ENCODE results near the gene SPNS2.

Gene SPNS2

DNA sequence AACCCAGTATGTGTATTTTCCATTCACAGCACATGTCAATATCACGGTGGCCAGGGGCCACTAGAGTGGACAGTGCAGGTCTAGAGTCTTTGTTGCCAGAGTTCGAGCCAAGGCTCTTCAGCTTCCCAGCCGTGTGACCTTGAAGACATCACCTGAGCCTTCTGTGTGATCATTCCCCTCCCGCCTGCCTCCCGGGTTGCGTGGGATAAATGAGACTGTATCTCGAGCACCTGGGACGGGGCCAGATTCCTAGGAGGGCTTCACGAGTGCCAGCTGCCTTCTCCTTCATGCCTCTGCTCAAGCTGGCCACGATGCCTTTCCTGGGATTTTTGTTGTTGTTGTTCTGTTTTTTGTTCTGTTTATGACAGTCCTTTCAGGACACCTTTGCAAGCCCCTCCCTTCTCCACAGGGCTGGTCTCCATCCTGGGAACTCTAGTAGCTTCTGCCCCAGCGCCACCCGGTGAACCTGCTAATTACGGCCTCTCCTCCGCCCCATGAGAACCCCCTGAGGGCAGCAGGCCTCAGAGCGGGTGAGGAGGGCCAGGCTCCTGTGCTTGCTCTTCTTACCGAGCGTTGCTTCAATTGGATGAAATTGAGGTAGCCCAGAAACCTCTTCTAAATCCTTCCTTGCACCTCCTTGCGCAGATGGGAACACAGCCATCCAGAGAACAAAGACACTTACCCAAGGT is 3.9 kb downstream of the SPNS2 start:
- DNase-seq (ENCODE audit: extremely low read depth in 1 of 2, low read depth in 1 of 2): no peak

DNA sequence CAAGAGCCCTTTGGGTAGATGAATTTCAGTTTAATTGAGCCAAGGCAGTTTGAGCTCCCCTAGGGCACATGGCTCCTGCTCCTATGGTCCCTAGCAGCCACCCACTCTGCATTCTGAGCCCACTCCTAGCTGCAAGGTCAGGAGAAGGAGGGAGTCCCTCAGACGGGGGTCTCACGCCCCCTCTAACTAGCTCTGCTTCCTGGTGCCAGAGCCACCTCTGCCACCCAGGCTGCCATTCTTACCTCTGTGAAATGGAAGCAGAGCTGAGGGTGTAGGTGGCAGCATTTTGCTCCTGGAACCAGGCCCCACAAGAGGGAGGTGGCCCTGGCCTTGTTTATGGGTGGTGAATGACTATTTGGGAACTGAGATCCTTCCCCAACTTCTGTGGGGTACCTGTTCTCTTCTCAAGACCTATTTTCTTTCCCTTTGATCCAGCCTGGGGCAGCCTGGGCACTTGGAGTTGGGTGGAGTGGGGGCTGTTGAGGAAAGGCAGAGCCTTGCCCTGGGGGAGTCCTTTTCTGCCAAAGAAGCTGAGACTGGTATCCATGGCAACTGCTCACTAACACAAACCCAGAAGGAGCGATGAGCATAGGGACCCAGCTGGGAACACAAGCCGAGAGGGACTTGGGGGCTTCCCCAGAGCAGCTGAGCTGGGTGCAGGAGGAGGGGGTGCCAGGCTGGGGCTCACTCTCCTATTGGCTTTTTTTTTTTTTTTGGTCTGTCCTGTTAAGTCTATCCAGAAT is 4.8 kb downstream of the SPNS2 start:
- no peak for DNase-seq (ENCODE audit: extremely low read depth in 1 of 2, low read depth in 1 of 2)

DNA sequence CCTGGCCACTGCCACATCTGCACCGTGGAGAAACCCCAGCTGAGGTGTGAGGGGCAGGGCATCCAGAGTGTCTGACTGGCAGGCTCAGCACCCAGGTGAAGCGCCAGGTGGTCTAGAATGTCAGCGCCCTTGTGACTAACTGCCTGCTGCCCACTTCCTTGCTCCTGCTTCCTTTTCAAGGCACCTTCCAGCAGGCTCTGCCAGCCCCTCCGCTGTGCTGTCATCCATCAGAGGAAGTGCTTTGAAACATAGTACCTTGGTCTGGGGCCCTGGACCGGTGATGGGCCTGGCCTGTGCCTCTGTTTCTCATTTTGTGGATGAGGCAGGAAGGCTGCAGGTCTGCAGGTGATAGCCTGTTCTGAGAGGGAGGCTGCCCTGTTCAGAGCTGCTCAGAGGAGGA is 5.5 kb downstream of the SPNS2 start:
- DNase-seq (ENCODE audit: extremely low read depth in 1 of 2, low read depth in 1 of 2): no peak

DNA sequence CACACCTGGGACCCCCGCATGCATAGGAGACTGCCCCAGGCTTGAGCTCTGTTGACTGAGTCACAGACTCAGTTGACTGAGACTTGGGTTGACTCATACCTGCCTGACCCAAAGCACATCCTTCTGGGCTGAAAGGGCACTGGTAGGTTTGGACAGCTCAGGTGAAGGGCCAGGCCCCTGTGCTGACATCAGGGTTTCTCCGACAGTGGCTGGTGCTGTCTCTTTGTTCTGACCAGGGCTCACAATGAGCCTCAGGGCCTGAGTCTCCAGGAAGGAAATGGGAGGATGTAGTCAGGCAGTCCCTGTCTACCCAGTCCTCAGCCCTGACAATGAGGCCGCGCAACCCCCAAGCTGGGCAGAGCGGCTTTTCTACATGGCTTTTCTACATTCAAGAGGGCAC is 6.5 kb downstream of the SPNS2 start:
- DNase-seq (ENCODE audit: extremely low read depth in 1 of 2, low read depth in 1 of 2): no peak

DNA sequence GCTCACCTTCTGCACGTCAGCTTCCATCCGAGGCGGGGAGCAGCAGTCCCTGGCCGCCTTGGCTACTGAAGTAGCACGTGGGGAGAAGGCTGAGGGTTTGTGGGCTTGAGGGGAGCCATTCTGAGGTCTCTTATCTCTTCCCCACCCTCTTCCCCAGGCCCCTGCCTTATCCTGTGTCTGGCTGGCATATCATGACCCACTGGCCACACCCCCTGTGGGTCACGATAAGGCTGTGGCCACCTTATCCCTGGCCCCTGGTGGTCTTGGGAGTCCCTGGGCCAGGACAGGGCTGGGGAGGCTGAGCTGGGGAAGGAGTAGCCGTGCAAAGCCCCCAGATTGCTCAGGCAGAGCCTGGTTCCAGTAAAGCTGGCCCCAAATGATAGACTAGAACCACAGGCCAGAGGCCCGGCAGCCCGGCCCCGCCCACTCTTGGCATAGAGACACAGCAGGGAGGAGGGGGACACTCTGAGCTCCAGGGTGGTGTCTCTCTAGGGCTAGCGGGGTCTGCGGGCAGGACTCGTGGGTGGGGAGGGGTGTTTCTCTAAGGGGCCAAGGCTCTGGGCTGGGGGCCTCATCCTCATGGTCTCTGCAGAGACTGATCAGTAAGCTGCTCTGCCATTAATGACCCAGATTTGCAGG is 7.6 kb downstream of the SPNS2 start:
- DNase-seq (ENCODE audit: extremely low read depth in 1 of 2, low read depth in 1 of 2): no peak

DNA sequence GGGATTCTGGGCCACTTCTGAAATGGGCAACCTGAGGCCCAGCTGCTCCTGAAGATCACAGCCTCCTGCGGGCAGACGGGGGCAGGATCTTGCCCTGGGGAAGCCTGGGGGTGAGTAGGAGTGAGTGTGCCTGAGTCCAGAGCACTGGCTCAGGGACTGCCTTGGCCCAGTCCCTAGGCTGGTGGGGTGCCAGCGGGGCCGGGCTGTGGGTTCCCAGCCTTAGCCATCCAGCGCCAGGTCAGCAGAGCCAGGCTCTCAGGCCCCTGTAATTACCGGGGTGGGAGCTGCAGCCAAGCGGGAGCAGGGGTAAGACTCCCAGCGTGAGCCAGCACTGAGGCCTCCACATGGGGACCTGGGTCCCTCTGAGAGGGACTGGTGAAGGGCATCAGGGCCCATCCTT is 8.2 kb downstream of the SPNS2 start:
- no peak for DNase-seq (ENCODE audit: extremely low read depth in 1 of 2, low read depth in 1 of 2)

DNA sequence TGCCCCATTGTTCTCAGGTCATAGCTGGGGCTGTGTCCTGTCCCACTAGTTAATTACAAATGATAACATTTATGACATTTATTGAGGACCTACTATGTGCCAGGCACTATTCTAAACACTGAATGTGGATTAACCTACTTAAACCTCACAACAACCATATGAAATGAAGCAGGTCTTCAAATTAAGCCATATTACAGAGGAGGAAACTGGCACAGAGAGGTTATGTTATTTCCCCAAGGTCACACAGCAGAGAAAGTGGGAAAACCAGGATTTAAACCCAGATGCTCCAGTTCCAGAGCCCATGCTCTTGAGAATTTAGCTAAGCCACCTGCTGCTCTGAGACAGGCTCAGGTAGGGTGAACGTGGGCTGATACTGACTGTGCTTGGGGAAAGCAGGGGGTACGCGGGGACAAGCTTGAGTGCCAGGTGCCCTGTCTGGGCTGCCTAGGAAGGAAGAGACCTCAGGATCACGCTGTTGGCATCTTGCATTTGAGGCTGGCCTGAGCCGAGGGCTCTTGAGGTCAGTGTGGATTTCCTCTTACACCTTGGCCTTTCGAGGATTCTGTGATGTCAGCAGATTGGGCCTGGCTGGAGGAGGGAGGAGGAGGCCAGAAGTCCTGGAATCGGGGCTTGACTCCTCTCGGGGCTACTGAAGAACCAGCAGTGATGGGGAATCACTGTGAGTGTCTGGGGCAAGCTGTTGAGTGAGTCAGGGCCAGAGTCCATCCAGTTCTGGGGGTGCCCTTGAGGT is 8.9 kb downstream of the SPNS2 start:
- DNase-seq (ENCODE audit: extremely low read depth in 1 of 2, low read depth in 1 of 2): no peak

DNA sequence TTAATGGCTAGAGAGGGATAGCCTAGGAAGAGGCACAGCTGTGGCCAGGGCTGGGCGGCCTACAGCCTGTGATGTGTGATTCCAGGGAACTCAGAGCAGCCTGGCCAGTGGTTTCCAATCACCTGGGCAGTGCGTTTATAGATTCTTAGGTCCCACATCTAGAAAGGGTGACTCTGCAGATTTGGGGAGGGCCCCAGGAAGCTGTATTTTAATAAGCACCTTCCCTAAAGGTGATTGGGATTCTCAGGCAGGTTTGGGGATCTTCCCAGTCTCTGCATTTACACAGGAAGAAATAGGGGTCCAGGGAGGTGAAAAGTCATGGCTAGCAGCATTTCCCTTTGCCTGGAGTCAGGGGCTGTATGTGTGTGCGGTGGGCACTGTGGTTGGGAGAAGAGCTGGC is 9.5 kb downstream of the SPNS2 start:
- DNase-seq (ENCODE audit: extremely low read depth in 1 of 2, low read depth in 1 of 2): no peak

DNA sequence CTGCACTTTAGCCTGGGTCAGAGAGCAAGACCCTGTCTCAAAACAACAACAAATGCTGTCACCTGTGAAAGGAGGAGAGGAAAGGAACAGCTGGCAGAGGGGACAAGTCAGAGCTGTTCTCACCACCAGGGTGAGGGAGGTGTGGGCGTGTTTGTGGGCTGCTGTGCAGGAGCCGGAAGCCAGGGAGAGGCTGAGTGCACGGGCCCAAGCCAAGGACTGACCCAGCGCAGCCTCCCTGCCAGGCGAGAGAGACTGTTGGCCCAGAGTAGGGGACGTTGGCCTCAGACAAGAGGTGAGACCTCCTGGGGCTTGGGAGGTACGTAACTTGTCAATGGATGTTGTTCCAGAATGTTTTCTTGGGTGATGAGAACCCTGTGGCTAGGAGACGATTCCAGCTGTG is 10.7 kb downstream of the SPNS2 start:
- no peak for DNase-seq (ENCODE audit: extremely low read depth in 1 of 2, low read depth in 1 of 2)

DNA sequence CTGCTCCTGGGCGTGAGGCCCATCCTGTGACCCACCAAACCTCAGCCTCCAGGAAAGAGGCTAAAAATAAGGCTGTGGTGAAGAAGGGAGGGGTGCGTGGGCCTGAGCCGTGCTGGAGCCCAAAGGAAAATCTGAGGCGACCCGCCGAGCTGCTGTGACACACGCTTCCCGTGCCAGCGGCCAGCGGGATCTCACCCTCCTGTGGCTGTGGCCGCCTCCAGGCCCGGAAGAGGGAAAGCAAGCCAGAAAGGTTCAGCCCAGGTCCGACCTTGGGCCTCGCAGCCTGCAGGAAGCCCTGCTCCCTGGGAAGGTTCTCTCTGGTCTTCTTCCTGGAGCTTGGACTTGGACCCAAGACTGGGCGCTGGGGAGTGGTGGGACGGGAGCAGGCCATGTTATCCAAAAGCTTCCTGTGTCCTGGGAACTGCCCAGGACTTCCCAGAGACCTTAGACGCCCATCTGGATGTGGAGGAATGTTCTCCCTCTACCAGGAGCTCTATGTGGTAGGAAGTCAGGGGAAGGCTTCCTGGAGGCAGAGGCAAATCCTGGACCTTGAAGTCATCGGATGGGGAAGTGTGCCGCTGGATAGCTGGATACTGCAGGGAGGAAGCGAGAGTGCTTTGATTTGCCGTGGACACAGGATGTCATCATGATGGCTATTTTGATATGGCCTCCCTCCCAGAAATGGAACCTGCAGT is 11.4 kb downstream of the SPNS2 start:
- no peak for DNase-seq (ENCODE audit: extremely low read depth in 1 of 2, low read depth in 1 of 2)

DNA sequence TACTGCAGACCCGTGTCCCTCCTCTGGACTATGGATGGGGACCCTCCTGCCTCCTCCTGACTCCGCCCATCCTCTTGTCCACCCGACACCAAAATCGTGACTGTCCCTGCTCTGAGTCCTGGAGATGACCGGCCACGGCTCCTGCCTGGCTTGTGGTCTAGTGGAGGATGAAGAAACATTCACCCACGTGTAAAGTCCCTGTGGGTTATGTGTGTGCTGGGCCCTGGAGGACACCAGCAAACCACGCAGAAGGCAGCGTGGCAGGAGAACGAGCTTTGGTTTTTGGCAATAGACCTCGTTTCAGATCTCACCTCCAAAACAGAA is 11.9 kb downstream of the SPNS2 start:
- no peak for DNase-seq (ENCODE audit: extremely low read depth in 1 of 2, low read depth in 1 of 2)

DNA sequence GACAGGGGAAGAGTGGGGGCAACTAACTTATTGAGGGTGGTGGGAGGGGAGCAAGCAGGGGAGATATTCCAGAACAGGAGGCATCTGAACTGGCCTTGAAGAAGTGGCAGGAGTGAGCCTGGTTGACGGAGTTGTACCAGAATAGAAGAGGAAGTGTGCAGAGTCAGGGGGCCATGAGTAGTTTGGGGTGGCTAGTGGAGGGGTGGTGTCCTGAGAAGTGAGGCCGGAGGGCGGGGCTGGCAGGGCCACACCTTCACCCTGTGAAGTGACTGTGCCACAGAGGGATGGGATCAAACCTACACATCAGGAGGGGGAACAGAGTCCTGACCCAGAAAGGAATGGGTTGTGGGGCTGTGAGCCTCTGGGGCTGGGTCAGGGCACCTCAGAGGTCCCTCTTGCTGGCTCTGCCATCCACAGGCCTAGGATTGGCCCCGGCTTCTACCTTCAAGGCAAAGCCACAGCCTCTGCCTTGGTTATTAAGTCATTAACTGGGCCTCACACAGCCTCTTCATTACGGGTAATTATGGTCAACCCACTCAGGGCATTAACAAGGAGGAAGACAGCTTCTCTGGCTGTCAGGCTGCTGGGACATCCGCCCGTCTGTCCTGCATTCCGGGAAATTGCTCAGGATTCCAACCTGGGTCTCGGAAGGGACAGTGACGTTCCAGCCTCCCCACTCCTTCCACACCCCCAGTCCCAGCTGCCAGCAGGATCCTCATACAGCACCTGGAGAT is 12.7 kb downstream of the SPNS2 start:
- no peak for DNase-seq (ENCODE audit: extremely low read depth in 1 of 2, low read depth in 1 of 2)

DNA sequence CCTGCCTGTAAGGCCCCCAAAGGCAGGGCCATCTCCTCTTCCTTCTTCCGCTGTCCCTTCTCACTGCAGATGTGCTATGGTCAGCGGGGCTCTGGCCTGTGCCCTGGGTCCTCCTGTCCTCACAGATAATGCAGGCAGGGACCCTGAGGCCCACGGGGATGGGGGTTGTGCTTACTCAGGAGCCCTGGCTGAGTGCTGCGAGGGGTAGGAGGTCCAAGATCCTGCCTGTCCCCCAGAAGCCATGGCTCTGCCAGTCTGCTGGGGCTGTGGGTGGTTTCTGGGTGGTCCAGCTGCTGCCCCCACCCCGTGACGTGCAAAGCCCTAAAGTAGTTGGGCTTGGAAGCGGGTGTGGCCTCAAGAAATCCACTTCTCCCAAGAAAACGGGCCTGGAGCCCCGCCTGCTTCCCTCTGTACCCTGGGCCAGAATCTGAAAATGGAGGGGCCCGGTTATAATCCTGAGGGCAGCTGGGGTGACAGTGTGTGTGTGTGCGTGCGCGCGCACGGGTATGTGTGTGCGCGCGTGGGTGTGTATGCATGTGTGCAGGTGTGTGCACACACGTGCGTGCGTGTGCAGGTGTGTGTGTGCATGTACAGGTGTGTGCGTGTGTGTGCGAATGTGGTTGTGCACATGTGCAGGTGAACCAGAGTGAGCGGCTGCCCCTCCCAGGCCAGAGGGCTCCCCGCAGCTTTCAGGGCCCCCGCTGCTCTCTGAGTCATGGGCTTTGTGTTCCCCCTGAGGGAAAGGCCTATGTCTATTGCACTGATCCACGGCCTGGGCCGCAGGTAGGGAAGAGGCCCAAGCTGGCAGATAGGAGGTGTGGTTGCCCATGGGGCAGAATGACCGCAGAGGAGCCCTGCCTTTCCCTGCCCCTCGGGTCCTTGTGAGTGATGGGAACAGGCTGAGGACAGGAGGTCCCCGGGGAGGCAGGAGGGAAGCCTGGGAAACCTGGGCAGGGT is 13.8 kb downstream of the SPNS2 start:
- DNase-seq (ENCODE audit: extremely low read depth in 1 of 2, low read depth in 1 of 2): no peak

DNA sequence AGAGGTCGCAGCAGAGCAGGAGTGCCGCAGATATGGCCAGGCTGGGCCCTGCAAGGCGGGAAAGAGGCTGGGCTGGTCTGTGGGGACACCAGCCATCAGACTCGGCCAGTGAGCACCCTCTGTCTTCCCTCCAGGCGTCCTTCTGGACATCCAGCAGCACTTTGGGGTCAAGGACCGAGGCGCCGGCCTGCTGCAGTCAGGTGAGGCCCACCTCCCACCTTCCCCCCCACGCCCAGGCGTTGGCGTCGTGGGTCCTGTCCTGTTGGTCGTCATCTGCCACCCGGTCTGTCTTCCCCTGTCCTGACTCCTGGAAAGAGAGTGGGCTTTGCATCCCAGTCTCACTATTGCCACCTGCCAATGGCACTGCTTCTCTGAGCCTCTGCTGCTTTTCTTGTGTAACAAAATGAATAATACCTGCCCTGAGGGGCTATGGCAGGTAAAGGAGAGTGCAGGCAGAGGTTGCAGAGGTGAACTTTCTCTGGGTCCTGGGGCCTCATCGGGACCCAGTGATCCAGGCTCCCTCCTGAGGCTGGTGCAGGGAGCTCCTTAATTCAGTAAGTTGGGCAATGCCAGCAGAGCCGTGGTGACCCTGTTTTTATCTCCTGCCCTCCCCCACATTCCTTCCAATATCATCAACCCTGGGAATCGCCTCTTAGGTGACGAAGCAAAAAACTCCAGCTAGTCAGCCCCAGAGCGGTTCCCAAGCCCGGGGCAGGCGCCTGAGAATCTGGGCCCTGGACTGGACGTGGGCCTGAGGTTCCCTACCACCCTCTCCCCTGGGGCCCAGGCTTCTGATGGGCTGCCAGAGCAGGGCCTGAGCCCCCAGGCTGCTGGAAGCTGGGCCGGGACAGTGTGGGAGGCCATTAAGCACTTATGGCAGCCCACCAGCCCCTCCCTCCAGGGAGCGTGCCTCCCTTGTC is 14.7 kb downstream of the SPNS2 start:
- DNase-seq (ENCODE audit: extremely low read depth in 1 of 2, low read depth in 1 of 2): no peak

DNA sequence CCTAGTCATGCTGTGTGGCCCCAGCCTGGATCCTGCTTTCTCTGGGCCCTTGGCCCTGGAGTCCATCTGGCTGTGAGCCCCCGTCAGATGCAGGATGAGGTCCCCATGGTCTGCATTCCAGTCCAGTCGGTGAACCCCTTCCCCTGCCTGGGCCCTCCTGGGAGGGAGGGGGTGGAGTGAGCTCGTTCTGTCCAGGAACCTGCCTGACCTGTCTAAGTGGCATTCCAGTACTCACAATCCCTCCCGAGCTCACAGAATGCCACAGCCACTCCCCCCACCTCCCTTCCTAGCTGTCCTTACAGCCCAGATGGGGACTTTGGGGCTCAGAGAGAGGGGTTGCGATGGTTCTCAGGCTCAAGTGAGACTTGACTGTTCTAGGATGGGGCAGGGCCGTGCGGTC is 15.5 kb downstream of the SPNS2 start:
- no peak for DNase-seq (ENCODE audit: extremely low read depth in 1 of 2, low read depth in 1 of 2)

DNA sequence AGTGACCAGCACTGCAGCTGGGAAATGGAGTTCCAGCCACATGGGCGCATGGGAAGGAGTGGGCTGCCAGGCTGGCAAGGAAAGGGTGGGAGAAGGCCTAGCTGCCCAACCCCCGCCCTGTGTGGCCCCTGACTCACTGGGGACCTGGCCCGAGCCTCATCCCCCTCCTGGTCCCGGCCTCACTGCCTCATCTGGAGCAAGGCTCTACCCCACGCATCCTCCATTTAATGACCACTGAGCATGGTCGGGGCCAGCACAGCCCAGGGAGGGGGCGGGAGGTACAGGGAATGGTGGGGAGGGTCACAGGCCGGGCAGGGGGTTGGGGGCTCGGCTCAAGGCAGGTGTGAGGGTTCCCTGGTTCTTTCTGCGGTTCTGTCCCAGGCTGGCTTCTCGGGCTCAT is 16.1 kb downstream of the SPNS2 start:
- no peak for DNase-seq (ENCODE audit: extremely low read depth in 1 of 2, low read depth in 1 of 2)

DNA sequence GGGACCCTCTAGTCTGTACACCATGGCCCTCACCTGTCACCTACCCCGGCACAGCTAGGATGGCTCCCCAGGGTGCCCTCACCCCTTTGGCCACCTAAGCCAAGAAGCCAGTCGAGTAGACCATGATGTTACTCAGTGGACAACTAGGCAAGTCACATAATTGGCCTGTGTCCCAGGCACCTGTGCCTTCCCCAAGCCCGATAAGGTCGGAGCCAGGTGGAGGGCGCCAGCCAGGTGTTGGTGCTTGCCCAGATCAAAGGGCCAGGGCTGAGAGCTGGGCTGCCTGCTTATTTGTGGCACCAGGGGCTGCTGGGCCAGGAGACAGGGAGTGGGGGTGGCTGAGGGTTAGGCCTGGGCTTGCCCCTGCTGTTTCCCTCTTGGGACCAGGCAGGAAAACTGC is 16.8 kb downstream of the SPNS2 start:
- no peak for DNase-seq (ENCODE audit: extremely low read depth in 1 of 2, low read depth in 1 of 2)

DNA sequence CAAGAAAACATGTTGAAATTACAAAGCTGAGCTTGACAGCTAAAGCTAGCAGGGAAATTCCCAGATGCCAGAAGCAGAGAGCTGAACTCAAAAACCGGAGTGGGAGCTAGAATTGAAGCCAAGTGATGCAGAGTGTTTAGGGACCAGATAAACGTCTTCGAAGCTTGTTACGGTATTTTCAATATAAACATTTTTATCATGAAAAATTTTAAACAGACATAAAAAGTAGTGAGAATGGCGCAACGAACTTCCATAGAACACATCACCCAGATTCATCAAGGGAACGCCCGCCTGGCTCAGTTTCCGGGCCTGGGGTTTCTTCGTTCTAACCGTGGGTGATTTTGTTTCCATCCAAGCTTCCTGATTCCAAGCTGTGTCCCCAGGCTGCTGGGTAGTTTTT is 18.1 kb downstream of the SPNS2 start:
- no peak for DNase-seq (ENCODE audit: extremely low read depth in 1 of 2, low read depth in 1 of 2)

All from activated CD8-positive, alpha-beta memory T cell treated with anti-CD3 and anti-CD28 coated beads for 1 hour (primary cell).